Adipose tissue (tissue), 3 donors: ENCODE data around the gene TSPAN1. TPM values are rescaled to one million over a fixed set of nuclear protein-coding genes. Genes with fewer than 3 reads are reported as not detected.

Experiments
- polyA plus RNA-seq, 3 donors: library from polyadenylated mRNA; stranded (reverse); fragments of 200-250 nt; gene quantifications; one replicate each; pipeline ENCODE4 v1.2.3, GENCODE V29; 2013
- donor health status: healthy with polysubstance abuse.
- donor health status: Bipolar disorder and iron deficiency.
- donor health status: healthy.

TSPAN1 gene
- polyA plus RNA-seq, 3 donors: 3.0 to 18.4 (median 7.0) TPM

Other genes with a start within 250 kb of the TSPAN1 start
- 10 to 100 TPM in 2 of 3 donors, 1 to 10 TPM in 1; 4.2 to 36.5 (median 16.4) TPM for gene PIK3R3, start 42.5 kb upstream of the TSPAN1 start, polyA plus RNA-seq
- not detected for gene P3R3URF, start 1.4 kb downstream of the TSPAN1 start, polyA plus RNA-seq
- 10 to 100 TPM; 23.8 to 39.3 (median 24.2) TPM for gene POMGNT1, start 23.3 kb downstream of the TSPAN1 start, polyA plus RNA-seq
- gene LURAP1, start 28.2 kb downstream of the TSPAN1 start, polyA plus RNA-seq: 1 to 10 TPM in 1 of 3 donors, under 1 TPM in 2; 0.16 to 2.6 (median 0.82) TPM
- under 1 TPM; 0.10 to 0.24 (median 0.11) TPM for gene RAD54L, start 72.7 kb downstream of the TSPAN1 start, polyA plus RNA-seq
- 10 to 100 TPM; 29.5 to 52.7 (median 33.1) TPM for gene LRRC41, start 128.5 kb downstream of the TSPAN1 start, polyA plus RNA-seq
- gene UQCRH, start 128.6 kb downstream of the TSPAN1 start, polyA plus RNA-seq: 100 to 1,000 TPM; 224 to 744 (median 624) TPM
- gene NSUN4, start 165.7 kb downstream of the TSPAN1 start, polyA plus RNA-seq: 10 to 100 TPM; 10.0 to 19.8 (median 10.8) TPM
- 10 to 100 TPM in 2 of 3 donors, 1 to 10 TPM in 1; 9.2 to 31.4 (median 24.6) TPM for gene FAAH, start 219.2 kb downstream of the TSPAN1 start, polyA plus RNA-seq